ENCODE data around the gene CEP55.
A peak's percentile ranks its signal among the peaks of the same experiment; 100 is the strongest.
"Not testable (repeated sequence)": the region's sequence is repeated elsewhere in the genome, so short reads cannot be mapped to it uniquely, and the experiment has no call there.

The CEP55 gene

DNA sequence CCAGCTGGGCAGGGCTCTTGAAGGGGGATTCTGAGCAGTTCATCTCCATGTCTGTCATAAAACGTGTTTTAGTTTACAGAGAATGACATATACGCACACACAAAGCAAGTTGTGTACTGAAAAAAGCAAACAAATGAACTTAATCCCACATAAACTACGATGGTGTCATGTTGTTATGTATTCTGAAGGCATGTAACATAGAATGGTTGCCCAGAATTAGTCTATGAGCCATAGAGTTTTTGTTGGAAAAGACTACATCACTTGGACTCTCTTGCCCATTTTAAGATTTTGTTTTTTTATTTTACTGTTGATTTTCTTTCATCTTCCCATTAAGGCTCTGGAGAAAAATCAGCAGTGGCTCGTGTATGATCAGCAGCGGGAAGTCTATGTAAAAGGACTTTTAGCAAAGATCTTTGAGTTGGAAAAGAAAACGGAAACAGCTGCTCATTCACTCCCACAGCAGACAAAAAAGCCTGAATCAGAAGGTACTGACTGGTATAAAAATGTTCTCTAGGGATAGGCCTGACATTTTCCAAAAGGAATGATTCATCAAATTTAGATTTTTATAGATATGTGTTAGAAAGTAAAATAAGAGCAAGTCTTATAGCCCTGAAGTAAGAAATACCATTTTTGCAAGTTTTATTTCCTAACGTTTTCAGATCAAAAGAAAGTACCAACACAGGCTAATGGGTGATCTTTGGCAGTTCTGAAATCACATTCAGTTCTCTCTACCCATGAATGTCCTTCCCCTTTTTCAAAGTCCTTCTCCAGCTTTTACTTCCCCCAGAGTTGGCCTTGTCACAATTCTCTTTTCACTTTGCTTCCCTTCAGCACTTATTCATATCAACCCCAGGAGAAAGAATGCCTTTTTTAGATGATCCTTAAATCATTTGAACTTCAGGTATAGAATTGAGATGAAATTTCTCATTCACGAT is 18.9 kb downstream of the CEP55 start:
- no peak for DNase-seq

DNA sequence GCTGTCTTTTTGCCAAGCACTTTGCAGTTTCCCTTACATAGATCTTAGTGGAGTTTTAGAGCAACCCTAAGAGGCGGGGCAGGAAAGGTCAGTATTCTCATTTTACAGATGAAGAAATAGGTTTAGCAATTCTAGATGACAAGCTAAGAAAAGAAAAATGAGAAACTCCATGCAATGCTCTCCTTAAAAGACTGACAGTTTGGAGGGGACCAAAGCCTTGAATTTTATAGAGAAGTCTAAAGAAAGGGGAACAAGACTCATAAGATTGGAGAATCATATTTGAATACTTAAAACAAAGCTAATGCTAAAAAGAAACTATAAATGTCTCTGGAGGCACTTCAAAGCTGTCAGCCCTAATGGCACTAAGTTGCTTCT is 19.6 kb downstream of the CEP55 start:
- DNase-seq, result no peak

DNA sequence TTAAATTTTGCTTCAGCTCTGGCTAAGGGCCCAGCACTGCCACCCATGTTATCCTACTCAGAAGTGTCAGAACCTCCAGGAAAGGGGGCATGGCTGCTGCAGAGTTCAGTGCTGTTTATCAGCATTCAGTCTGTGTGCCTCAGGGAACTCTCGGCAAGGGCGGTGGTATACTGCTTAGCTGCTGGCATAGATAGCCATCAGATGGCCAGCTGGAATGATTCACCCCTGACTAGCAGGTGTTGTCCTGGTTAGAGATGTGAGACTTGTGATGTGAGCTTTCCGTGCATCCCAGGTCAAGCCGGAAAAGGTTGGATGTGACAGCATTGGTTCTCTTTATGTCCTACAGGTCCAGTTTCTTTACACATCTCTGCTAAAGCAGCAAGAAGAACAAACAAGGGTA is 22.1 kb downstream of the CEP55 start:
- no peak for DNase-seq

DNA sequence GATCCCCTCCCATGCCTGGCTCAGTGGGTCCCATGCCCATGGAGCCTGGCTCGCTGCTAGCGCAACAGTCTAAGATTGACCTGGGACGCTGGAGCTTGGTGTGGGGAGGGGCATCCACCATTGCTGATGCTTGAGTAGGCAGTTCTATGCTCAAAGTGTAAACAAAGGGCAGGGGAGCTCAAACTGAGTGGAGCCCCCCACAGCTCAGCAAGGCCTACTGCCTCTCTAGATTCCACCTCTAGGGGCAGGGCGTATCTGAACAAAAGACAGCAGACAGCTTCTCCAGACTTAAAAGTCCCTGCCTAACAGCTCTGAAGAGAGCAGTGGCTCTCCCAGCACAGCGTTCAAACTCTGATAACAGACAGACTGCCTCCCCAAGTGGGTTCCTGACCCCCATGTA is 38.9 kb downstream of the CEP55 start:
- DNase-seq, result no peak

DNA sequence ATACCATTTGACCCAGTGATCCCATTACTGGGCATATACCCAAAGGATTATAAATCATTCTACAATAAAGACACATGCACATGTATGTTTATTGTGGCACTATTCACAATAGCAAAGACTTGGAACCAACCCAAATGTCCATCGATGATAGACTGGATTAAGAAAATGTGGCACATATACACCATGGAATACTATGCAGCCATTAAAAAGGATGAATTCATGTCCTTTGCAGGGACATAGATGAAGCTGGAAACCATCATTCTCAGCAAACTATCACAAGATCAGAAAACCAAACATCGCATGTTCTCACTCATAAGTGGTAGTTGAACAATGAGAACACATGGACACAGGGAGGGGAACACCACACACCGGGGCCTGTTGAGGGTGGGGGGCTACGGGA is 44.5 kb downstream of the CEP55 start:
- DNase-seq, result not testable (repeated sequence)

DNA sequence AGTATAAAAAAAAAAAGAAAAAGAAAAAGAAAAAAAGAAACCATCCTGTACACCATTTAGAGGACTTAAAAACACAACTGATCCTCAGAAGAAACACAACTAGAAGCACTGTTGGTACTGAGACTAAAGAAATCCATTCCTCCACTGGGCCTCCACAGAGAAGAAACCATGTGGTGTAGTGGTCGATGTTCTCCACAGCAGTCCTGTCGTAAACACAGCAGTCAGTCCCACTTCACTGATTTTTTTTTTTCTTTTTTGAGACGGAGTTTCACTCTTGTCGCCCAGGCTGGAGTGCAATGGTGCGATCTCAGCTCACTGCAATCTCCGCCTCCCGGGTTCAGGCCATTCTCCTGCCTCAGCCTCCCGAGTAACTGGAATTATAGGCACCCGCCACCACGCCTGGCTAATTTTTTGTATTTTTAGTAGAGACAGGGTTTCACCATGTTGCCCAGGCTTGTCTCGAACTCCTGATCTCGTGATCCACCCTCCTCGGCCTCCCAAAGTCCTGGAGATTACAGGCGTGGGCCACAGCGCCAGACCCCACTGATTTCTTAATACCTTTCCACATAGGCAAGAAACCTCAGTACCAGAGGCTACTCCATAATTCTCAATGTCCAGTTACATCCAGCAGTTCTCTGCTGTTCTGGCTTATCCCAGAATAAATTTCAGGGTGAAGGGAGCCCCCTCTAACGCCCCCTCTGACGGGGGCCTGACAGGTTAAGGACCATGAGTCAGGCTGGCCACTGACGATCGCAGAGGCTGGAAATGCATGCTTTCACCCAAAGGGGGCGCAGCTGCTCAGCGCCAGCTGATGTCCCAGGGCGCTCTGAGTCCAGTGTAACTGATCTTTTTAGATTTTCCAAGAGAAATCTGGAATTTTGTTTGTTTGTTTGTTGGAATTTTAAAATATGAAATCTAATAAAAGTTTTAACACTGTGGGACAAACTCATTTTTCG is 45.3 kb downstream of the CEP55 start:
- peak in 1 of 2 donors; percentile 20 for DNase-seq

- no peak for DNase-seq
These were observed 46.0 kb downstream of the CEP55 start for GRCh38 chr10:93542358-93542791.

- DNase-seq, result not testable (repeated sequence)
These were observed 50.6 kb downstream of the CEP55 start for GRCh38 chr10:93546995-93547394.

DNA sequence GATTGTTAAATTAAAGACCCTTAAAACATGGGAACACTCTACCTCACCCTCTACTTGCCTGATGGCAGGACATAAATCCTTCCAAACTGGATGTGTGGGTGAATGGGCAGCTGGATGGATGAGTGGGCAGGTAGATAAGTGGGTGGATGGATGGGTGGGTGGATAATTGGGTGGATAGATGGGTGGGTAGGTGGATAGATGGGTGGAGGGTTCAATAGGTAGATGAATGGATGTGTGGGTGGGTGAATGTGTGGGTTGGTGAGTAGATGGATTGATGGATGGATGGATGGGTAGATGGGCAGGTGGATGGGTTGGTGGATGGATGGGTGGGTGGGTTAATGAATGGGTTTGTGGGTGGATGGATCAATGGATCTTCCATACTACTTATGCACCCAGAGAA is 51.1 kb downstream of the CEP55 start:
- no peak for DNase-seq

GRCh38 chr10:93548376-93549071 is 52.1 kb downstream of the CEP55 start:
- DNase-seq, result no peak

- no peak for DNase-seq
These were observed 54.2 kb downstream of the CEP55 start for GRCh38 chr10:93550606-93551005.

DNA sequence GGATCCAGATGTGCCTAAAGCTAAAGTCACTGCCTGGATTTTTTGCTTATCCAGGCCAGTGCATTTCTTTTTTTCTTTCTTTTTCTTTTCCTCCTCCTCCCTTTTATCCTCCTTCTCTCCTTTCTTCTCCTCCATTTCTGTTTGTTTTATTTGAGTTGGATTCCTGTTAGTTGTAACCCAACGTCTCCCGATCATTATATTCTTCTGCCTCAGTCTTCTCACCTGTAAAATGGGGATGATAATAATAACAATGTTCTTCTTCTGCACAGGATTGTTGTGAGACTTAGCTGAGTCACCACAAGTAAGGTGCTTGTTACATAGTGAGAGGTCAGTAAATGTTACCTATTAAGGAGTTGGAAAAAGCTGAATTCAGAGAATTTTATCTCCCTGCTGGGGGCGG is 56.4 kb downstream of the CEP55 start:
- no peak for DNase-seq

DNA sequence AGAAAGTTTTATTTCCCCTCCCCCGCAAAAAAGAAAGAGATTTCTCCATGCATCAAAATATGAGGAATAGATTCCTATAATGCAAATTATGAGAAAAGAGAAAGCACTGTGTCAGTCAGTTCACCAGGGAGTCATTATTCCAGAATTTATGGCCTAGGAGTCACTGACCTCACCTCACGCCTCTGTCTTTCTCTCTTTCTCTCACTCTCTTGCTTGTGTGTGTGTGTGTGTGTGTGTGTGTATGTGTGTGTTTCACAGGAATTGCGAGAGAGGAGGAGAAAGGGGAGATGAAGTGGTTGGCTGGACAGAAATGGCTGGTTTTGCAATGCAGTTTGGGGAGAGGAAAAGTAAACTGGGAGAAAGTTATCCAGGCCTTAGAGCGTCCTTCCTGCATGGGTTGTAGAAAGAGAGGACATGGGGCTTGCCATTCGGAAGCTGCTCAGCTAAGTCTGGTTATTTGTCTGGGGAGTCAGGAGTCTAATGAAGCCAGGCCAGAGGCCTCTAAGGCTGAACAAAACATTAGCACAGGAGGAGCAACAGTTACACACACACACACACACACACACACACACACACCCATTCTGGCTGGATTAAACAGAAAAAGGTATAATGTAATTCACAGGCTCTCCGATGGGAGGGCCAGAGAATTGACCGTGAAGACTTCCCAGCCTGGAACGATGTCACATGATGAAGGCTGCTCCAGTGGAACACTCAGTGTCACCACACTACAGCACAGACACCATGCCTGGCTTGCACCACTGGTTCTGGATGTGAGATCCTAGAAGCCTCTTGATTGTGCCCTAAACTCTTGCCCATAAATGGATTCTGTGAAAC is 57.3 kb downstream of the CEP55 start:
- no peak for DNase-seq

DNA sequence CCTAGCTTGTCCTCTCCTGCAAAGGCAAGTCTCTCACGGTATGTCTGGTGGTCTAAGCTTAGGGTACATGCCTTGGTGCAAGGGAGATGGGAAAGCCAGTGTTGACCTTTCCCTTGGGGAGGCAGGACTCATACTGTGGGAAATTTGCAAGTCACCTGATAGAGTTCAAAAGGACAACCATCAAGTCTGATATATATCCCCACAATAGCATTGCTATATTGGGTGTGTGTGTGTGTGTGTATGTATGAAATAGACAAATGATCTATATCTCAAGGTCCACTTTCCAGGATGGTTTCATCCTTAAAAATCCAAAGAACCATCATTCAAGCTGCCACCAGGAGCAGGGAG is 57.9 kb downstream of the CEP55 start:
- DNase-seq, result no peak

- DNase-seq, result peak; percentile 36 to 60
These were observed 58.5 kb downstream of the CEP55 start for GRCh38 chr10:93554760-93555432.

DNA sequence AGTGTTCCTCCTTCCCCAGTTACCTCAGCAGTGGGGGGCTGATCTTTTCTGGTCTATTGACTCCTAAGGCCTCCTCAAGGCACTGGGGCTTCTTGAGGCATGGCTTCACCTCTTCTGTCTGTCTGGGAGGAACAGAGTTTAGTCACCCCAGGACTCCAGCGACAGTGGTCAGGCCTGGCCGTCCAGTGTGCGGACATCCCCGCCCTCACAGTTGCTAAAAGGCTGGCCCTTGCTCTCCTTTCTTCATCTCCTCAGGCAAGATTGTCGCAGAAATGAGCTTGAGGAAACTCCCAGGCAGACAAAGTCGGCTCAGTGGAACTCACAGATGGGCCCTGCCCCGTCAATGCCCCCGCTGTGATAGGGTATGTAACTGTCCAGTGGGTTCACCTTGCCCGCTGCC is 63.1 kb downstream of the CEP55 start:
- no peak for DNase-seq

GRCh38 chr10:93560541-93560940 is 64.1 kb downstream of the CEP55 start:
- DNase-seq, result no peak

GRCh38 chr10:93565446-93565845 is 69.0 kb downstream of the CEP55 start:
- no peak for DNase-seq

- DNase-seq, result peak in 1 of 2 donors; percentile 11
These were observed 70.2 kb downstream of the CEP55 start, which contains the start of gene FFAR4 for GRCh38 chr10:93566435-93567276. Gene FFAR4, plus strand, starts transcription at chr10:93566665. Its CDS starts 56 bp downstream, at chr10:93566721.

Measured in CD4-positive, alpha-beta T cell treated with Interleukin-1 beta for 1 hour (primary cell).